K562 (cell line): Measurements from ENCODE around the gene CBFA2T2. TPM values are rescaled to one million over a fixed set of nuclear protein-coding genes. Genes with fewer than 3 reads are reported as not detected.

ENCODE experiments used
- BRCA1 ChIP-seq, 2 experiments: fragments of 450-650 bp in 1 of 2; sonication (generic) in 1 of 2; formaldehyde crosslinking in 1 of 2; IDR thresholded peaks; 2 replicates each; pipeline versions ENCODE4 v1.5.0 to v1.6.1; 2017 to 2020; ENCODE audit warnings: mild to moderate bottlenecking in 1 of 2, missing genetic modification reagents in 1 of 2
- BRF1 ChIP-seq: IDR thresholded peaks from 3 replicates; pipeline ENCODE4 v1.6.1; 2011; ENCODE audit warnings: borderline replicate concordance, mild to moderate bottlenecking; ENCODE audit not compliant: insufficient read length; ENCODE audit errors: extremely low read depth
- CREM ChIP-seq: IDR thresholded peaks from 2 replicates; pipeline ENCODE4 v1.6.1; 2014; ENCODE audit warnings: antibody characterized with exemption, low read depth
- GTF2E2 ChIP-seq: fragments of 200-800 bp; sonication (Bioruptor generic); IDR thresholded peaks from 2 replicates; pipeline ENCODE4 v1.6.1; 2016; ENCODE audit warnings: missing genetic modification characterization, missing compliant biosample characterization
- HDAC3 ChIP-seq: fragments of 450-650 bp; IDR thresholded peaks from 2 replicates; pipeline ENCODE4 v1.6.1; 2018; ENCODE audit warnings: borderline replicate concordance, mild to moderate bottlenecking, moderate library complexity; ENCODE audit not compliant: partially characterized antibody
- HMG20A ChIP-seq: fragments of 450-650 bp; formaldehyde crosslinking; conservative IDR thresholded peaks from 2 replicates; pipeline ENCODE4 v1.4.0; 2020; ENCODE audit warnings: mild to moderate bottlenecking, mixed read lengths
- MAX ChIP-seq: sonication (generic); formaldehyde crosslinking; IDR thresholded peaks from 2 replicates; pipeline ENCODE4 v1.9.0; 2022; ENCODE audit warnings: mild to moderate bottlenecking, missing genetic modification reagents
- MEF2A ChIP-seq: IDR thresholded peaks from 2 replicates; pipeline ENCODE4 v1.6.1; 2011; ENCODE audit warnings: low read depth, mild to moderate bottlenecking, low read length, moderate library complexity; ENCODE audit not compliant: control insufficient read depth
- MEIS2 ChIP-seq: fragments of 450-650 bp; IDR thresholded peaks from 2 replicates; pipeline ENCODE4 v1.6.1; 2014; ENCODE audit warnings: mild to moderate bottlenecking; ENCODE audit not compliant: partially characterized antibody
- NCOA6 ChIP-seq: fragments of 450-650 bp; IDR thresholded peaks from 2 replicates; pipeline ENCODE4 v1.6.1; 2017; ENCODE audit warnings: mild to moderate bottlenecking
- NFATC3 ChIP-seq: fragments of 450-650 bp; IDR thresholded peaks from 2 replicates; pipeline ENCODE4 v1.6.1; 2017; ENCODE audit warnings: mild to moderate bottlenecking
- RFX5 ChIP-seq: IDR thresholded peaks from 2 replicates; pipeline ENCODE4 v1.6.1; 2011; ENCODE audit warnings: low read depth, mild to moderate bottlenecking, improper control_type of control experiment, low read length
- SMARCC2 ChIP-seq: fragments of 450-650 bp; IDR thresholded peaks from 2 replicates; pipeline ENCODE4 v1.6.1; 2017; ENCODE audit warnings: antibody characterized with exemption, moderate library complexity, mild to moderate bottlenecking, low read depth
- SP1 ChIP-seq: sonication (generic); formaldehyde crosslinking; IDR thresholded peaks from 2 replicates; pipeline ENCODE4 v1.8.1; 2022; ENCODE audit warnings: mild to moderate bottlenecking, missing genetic modification reagents
- TGIF2 ChIP-seq: sonication (generic); formaldehyde crosslinking; IDR thresholded peaks from 2 replicates; pipeline ENCODE4 v1.8.1; 2022; ENCODE audit warnings: mild to moderate bottlenecking, missing genetic modification reagents, moderate library complexity
- YBX1 ChIP-seq: fragments of 450-650 bp; IDR thresholded peaks from 2 replicates; pipeline ENCODE4 v1.7.1; 2016; ENCODE audit warnings: mild to moderate bottlenecking
- ZBTB9 ChIP-seq: fragments of 450-650 bp; formaldehyde crosslinking; IDR thresholded peaks from 2 replicates; pipeline ENCODE4 v1.4.0; 2020; ENCODE audit warnings: mild to moderate bottlenecking, moderate library complexity
- ZFP91 ChIP-seq: sonication (generic); formaldehyde crosslinking; IDR thresholded peaks from 2 replicates; pipeline ENCODE4 v1.8.0; 2022; ENCODE audit warnings: mild to moderate bottlenecking, missing genetic modification reagents
- ZFX ChIP-seq: sonication (generic); formaldehyde crosslinking; IDR thresholded peaks from 2 replicates; pipeline ENCODE4 v1.8.0; 2022; ENCODE audit warnings: mild to moderate bottlenecking, missing genetic modification reagents, moderate library complexity
- ZNF41 ChIP-seq: fragments of 250-450 bp; sonication (Bioruptor Pico); conservative IDR thresholded peaks from 2 replicates; pipeline ENCODE4 v1.4.0; 2020; ENCODE audit warnings: mild to moderate bottlenecking
- polyA plus RNA-seq, 8 experiments: library from polyadenylated mRNA; depleted of rRNA in 4 of 8; stranded (reverse) in 5 of 8; unstranded in 3 of 8; fragments of >200 nt; fragmentation: Nextera tagmentation in 2 of 8; fragmentation: Illumina TruSeq in 1 of 8; extraction: Ambion mirVana in 2 of 8; extraction: Trizol in 1 of 8; gene quantifications; 2 replicates each; pipeline versions ENCODE4 v1.2.1 to v1.2.3, GENCODE V29; 2011 to 2014; ENCODE audit warnings: inconsistent platforms in 1 of 8, missing spikeins in 1 of 8
- total RNA-seq, 7 experiments: library from RNA; depleted of rRNA in 6 of 7; stranded (reverse); fragments of >200 nt in 6 of 7; fragmentation: Illumina TruSeq in 2 of 7; extraction: Trizol in 2 of 7; gene quantifications; 2 replicates each; pipeline versions ENCODE4 v1.2.1 to v1.2.3, GENCODE V29; 2011 to 2021; ENCODE audit warnings: low replicate concordance in 1 of 7
- TF ChIP-seq, protein P1 (sequence below): IDR thresholded peaks from 2 replicates; pipeline ENCODE4 v1.6.1; 2014; ENCODE audit warnings: antibody characterized with exemption
- TF ChIP-seq, protein P2 (sequence below): fragments of 450-650 bp; IDR thresholded peaks from 2 replicates; pipeline ENCODE4 v1.6.1; 2014; ENCODE audit warnings: low read depth, mild to moderate bottlenecking, moderate library complexity, borderline replicate concordance
- TF ChIP-seq, protein P3 (sequence below): fragments of 250-450 bp; sonication (Bioruptor Pico); IDR thresholded peaks from 2 replicates; pipeline ENCODE4 v1.5.0; 2020; ENCODE audit warnings: mild to moderate bottlenecking

The CBFA2T2 gene
- total and polyA plus RNA-seq, 9 of the 15 experiments (the other 6 are each of a cell fraction or from before 2014, with no cell fraction given) = 0.27 to 9.6 (median 5.8) TPM

- no peak for TF ChIP-seq ZFP91 (CRISPR knock-in tag)
- TF ChIP-seq MEF2A = peak; percentile 80
- no peak for TF ChIP-seq BRCA1 (IDR thresholded peaks at IDR 0.05)
- TF ChIP-seq BRCA1 (CRISPR knock-in tag; IDR thresholded peaks at IDR 0.05) = no peak
- TF ChIP-seq RFX5 = no peak
- TF ChIP-seq ZNF41 (CRISPR knock-in tag) = no peak
- TF ChIP-seq NCOA6 = no peak
- TF ChIP-seq CREM = peak; percentile 79
- TF ChIP-seq TGIF2 (CRISPR knock-in tag) = no peak
- no peak for TF ChIP-seq GTF2E2 (tag)
- TF ChIP-seq ZBTB9 (CRISPR knock-in tag) = no peak
- TF ChIP-seq, protein P1, sequence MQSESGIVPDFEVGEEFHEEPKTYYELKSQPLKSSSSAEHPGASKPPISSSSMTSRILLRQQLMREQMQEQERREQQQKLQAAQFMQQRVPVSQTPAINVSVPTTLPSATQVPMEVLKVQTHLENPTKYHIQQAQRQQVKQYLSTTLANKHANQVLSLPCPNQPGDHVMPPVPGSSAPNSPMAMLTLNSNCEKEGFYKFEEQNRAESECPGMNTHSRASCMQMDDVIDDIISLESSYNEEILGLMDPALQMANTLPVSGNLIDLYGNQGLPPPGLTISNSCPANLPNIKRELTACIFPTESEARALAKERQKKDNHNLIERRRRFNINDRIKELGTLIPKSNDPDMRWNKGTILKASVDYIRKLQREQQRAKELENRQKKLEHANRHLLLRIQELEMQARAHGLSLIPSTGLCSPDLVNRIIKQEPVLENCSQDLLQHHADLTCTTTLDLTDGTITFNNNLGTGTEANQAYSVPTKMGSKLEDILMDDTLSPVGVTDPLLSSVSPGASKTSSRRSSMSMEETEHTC = no peak
- peak; percentile 74 for TF ChIP-seq MEIS2
- no peak for TF ChIP-seq BRF1
- no peak for TF ChIP-seq ZFX
- TF ChIP-seq SMARCC2 = peak; percentile 93
- no peak for TF ChIP-seq NFATC3
- no peak for TF ChIP-seq YBX1
- TF ChIP-seq HMG20A (CRISPR knock-in tag) = no peak
- peak; percentile 55; the same call in 1 of the 2 replicates for TF ChIP-seq MAX (CRISPR knock-in tag)
- TF ChIP-seq HDAC3 = no peak
- TF ChIP-seq, protein P2, sequence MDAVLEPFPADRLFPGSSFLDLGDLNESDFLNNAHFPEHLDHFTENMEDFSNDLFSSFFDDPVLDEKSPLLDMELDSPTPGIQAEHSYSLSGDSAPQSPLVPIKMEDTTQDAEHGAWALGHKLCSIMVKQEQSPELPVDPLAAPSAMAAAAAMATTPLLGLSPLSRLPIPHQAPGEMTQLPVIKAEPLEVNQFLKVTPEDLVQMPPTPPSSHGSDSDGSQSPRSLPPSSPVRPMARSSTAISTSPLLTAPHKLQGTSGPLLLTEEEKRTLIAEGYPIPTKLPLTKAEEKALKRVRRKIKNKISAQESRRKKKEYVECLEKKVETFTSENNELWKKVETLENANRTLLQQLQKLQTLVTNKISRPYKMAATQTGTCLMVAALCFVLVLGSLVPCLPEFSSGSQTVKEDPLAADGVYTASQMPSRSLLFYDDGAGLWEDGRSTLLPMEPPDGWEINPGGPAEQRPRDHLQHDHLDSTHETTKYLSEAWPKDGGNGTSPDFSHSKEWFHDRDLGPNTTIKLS = 0 out of 2 replicates have a peak, but pooled peaks have one; percentile 35
- TF ChIP-seq SP1 (CRISPR knock-in tag) = peak; percentile 32; the same call in 1 of the 2 replicates
- TF ChIP-seq, protein P3, sequence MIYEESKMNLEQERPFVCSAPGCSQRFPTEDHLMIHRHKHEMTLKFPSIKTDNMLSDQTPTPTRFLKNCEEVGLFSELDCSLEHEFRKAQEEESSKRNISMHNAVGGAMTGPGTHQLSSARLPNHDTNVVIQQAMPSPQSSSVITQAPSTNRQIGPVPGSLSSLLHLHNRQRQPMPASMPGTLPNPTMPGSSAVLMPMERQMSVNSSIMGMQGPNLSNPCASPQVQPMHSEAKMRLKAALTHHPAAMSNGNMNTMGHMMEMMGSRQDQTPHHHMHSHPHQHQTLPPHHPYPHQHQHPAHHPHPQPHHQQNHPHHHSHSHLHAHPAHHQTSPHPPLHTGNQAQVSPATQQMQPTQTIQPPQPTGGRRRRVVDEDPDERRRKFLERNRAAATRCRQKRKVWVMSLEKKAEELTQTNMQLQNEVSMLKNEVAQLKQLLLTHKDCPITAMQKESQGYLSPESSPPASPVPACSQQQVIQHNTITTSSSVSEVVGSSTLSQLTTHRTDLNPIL = no peak
Measured at GRCh38 chr20:33689973-33690372, 200.1 kb downstream of the CBFA2T2 start (continued).
